GM12878 (cell line): ENCODE measurements around the gene PREX1.

Experiments
- ASH2L ChIP-seq: fragments of 300-600, 200-600 bp; sonication (generic); IDR thresholded peaks from 2 replicates; pipeline ENCODE4 v1.6.1; 2017; ENCODE audit warnings: low read depth, mild to moderate bottlenecking, borderline replicate concordance
- EZH2 ChIP-seq: IDR thresholded peaks from 2 replicates; pipeline ENCODE4 v1.6.1; 2012; ENCODE audit warnings: low read depth, mild to moderate bottlenecking, control low read depth, inconsistent platforms, low read length, borderline replicate concordance; ENCODE audit not compliant: control insufficient read depth
- POLR2A ChIP-seq: IDR thresholded peaks from 2 replicates; pipeline ENCODE4 v1.6.1; 2011; ENCODE audit warnings: low read depth, mild to moderate bottlenecking, low read length
- REST ChIP-seq: IDR thresholded peaks from 2 replicates; pipeline ENCODE4 v1.6.1; 2012; ENCODE audit warnings: mild to moderate bottlenecking, low read depth, low read length
- TAF1 ChIP-seq: IDR thresholded peaks from 2 replicates; pipeline ENCODE4 v1.6.1; 2011; ENCODE audit warnings: mild to moderate bottlenecking, low read depth, low read length, borderline replicate concordance
- USF1 ChIP-seq: IDR thresholded peaks from 2 replicates; pipeline ENCODE4 v1.6.1; 2011; ENCODE audit warnings: borderline replicate concordance, low read depth, mild to moderate bottlenecking, moderate library complexity, mixed read lengths, low read length; ENCODE audit not compliant: insufficient read depth; ENCODE audit errors: extremely low read length
- USF2 ChIP-seq: IDR thresholded peaks from 2 replicates; pipeline ENCODE4 v1.6.1; 2011; ENCODE audit warnings: low read depth, low read length, improper control_type of control experiment, borderline replicate concordance
- ZNF384 ChIP-seq: IDR thresholded peaks from 2 replicates; pipeline ENCODE4 v1.6.1; 2012; ENCODE audit warnings: low read depth, mild to moderate bottlenecking, low read length, improper control_type of control experiment, borderline replicate concordance
- TF ChIP-seq, protein P1 (sequence below): fragments of 450-650 bp; IDR thresholded peaks from 2 replicates; pipeline ENCODE4 v1.6.1; 2018; ENCODE audit warnings: borderline replicate concordance, mild to moderate bottlenecking; ENCODE audit not compliant: partially characterized antibody
- TF ChIP-seq, protein P2 (sequence below), 3 experiments: IDR thresholded peaks in 2 of 3; conservative IDR thresholded peaks in 1 of 3; 2 replicates each; pipeline ENCODE4 v1.5.1; 2011; ENCODE audit warnings: low read depth in 3 of 3, low read length in 3 of 3, mild to moderate bottlenecking in 3 of 3, control low read depth in 2 of 3, moderate library complexity in 2 of 3, inconsistent platforms in 1 of 3, mixed read lengths in 1 of 3; ENCODE audit not compliant: control insufficient read depth in 2 of 3, insufficient read depth in 1 of 3; ENCODE audit errors: extremely low read depth in 1 of 3

DNA sequence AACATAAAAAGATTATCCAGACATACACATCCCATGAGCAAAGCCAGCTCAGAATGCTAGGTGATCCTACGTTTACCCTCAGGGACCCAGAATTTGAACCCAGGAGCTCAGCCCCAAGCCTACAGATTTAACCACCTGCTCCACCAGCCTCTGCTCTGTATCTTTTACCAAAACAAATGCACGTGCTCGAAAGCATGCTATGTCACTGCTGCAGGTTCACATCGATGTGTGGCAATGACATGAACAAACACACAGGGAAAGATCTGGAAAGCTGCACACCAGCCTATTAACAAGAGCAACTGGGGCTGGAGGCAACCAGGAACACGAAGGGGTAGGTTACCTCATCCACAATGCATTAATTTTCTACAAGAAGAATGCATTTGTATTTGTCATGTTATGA lies 32.1 kb downstream of the PREX1 start:
- TF ChIP-seq REST (no peak), USF1 (no peak), ZNF384 (no peak), ASH2L (no peak), POLR2A (no peak), USF2 (no peak), EZH2 (no peak), TAF1 (no peak)
- TF ChIP-seq, protein P1, sequence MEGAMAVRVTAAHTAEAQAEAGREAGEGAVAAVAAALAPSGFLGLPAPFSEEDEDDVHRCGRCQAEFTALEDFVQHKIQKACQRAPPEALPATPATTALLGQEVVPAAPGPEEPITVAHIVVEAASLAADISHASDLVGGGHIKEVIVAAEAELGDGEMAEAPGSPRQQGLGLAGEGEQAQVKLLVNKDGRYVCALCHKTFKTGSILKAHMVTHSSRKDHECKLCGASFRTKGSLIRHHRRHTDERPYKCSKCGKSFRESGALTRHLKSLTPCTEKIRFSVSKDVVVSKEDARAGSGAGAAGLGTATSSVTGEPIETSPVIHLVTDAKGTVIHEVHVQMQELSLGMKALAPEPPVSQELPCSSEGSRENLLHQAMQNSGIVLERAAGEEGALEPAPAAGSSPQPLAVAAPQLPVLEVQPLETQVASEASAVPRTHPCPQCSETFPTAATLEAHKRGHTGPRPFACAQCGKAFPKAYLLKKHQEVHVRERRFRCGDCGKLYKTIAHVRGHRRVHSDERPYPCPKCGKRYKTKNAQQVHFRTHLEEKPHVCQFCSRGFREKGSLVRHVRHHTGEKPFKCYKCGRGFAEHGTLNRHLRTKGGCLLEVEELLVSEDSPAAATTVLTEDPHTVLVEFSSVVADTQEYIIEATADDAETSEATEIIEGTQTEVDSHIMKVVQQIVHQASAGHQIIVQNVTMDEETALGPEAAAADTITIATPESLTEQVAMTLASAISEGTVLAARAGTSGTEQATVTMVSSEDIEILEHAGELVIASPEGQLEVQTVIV: no peak
- TF ChIP-seq, protein P2, sequence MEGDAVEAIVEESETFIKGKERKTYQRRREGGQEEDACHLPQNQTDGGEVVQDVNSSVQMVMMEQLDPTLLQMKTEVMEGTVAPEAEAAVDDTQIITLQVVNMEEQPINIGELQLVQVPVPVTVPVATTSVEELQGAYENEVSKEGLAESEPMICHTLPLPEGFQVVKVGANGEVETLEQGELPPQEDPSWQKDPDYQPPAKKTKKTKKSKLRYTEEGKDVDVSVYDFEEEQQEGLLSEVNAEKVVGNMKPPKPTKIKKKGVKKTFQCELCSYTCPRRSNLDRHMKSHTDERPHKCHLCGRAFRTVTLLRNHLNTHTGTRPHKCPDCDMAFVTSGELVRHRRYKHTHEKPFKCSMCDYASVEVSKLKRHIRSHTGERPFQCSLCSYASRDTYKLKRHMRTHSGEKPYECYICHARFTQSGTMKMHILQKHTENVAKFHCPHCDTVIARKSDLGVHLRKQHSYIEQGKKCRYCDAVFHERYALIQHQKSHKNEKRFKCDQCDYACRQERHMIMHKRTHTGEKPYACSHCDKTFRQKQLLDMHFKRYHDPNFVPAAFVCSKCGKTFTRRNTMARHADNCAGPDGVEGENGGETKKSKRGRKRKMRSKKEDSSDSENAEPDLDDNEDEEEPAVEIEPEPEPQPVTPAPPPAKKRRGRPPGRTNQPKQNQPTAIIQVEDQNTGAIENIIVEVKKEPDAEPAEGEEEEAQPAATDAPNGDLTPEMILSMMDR (IDR thresholded peaks at IDR 0.05 in 2 of 3, conservative IDR thresholded peaks at IDR 0.05 in 1 of 3; ENCODE audit: control insufficient read depth in 2 of 3, extremely low read depth in 1 of 3, insufficient read depth in 1 of 3, low read depth in 3 of 3, low read length in 3 of 3): no peak
